ENCODE measurements around the gene ARHGDIG. TPM values are rescaled to one million over a fixed set of nuclear protein-coding genes. Genes with fewer than 3 reads are reported as not detected.

The ARHGDIG gene
- total RNA-seq: under 1 TPM in 1 of 2 donors, not detected in 1; 0.08 TPM
- polyA plus RNA-seq: not detected

- peaks cover 0 to 11% (median 0%) of the 10 kb centered on the region in 4 donors for H3K27me3 ChIP-seq (ENCODE audit: control insufficient read depth in 4 of 4, insufficient read depth in 4 of 4, low read length in 3 of 4)
- no peaks in the 10 kb centered on the region for H3K9me3 ChIP-seq (ENCODE audit: control insufficient read depth in 4 of 4, low read length in 3 of 4)
- TF ChIP-seq GABPA (IDR thresholded peaks at IDR 0.05 in 1 of 2, conservative IDR thresholded peaks at IDR 0.05 in 1 of 2) (no peak), EGR1 (IDR thresholded peaks at IDR 0.05; ENCODE audit: low read depth in 2 of 2) (no peak), ATF3 (IDR thresholded peaks at IDR 0.05) (no peak), REST (IDR thresholded peaks at IDR 0.05) (no peak), FOXA2 (IDR thresholded peaks at IDR 0.05) (no peak), YY1 (IDR thresholded peaks at IDR 0.05) (no peak), MAX (IDR thresholded peaks at IDR 0.05) (no peak), JUND (IDR thresholded peaks at IDR 0.05) (no peak), ZBTB33 (IDR thresholded peaks at IDR 0.05) (no peak), NR2F2 (IDR thresholded peaks at IDR 0.05) (no peak)
- peaks cover 0 to 9% (median 3%) of the 10 kb centered on the region in 4 donors for H3K4me1 ChIP-seq (ENCODE audit: control insufficient read depth in 4 of 4, insufficient read depth in 4 of 4, low read length in 3 of 4)
- WGBS: 2% methylated on average over 54 of the region's 54 CpGs
- no peak for DNase-seq (ENCODE audit: low spot score)
- no peaks in the 10 kb centered on the region for H3K36me3 ChIP-seq (ENCODE audit: control insufficient read depth in 4 of 4, insufficient read depth in 3 of 4, low read depth in 1 of 4, low read length in 3 of 4)
- peak within 1 kb of the TSS in 1 of 3 donors; percentile 42 for H3K4me3 ChIP-seq (ENCODE audit: low read depth in 1 of 3, low read length in 3 of 3)
- H3K27ac ChIP-seq (ENCODE audit: low read depth in 1 of 2, low read length in 2 of 2): no peak within 1 kb of the TSS
- H3K9ac ChIP-seq (ENCODE audit: low read depth in 1 of 2, low read length in 2 of 2): no peak within 1 kb of the TSS
These were observed at the start of gene ARHGDIG for GRCh38 chr16:280552-280951. Gene ARHGDIG (plus strand): TSS chr16:280591. CDS start chr16:280681, 90 bp downstream.

GRCh38 chr16:230949-231348 lies 49.4 kb upstream of the ARHGDIG start:
- Histone ChIP-seq H3K9me3 (ENCODE audit: control insufficient read depth in 4 of 4, low read length in 3 of 4) (no peaks in the 10 kb centered on the region), H3K36me3 (ENCODE audit: control insufficient read depth in 4 of 4, insufficient read depth in 3 of 4, low read depth in 1 of 4, low read length in 3 of 4) (peaks cover 0 to 13% (median 10%) of the 10 kb centered on the region in 4 donors), H3K27ac (ENCODE audit: low read depth in 1 of 2, low read length in 2 of 2) (no peak overlapping the region), H3K4me3 (ENCODE audit: low read depth in 1 of 3, low read length in 3 of 3) (no peak overlapping the region), H3K9ac (ENCODE audit: low read depth in 1 of 2, low read length in 2 of 2) (no peak overlapping the region), H3K27me3 (ENCODE audit: control insufficient read depth in 4 of 4, insufficient read depth in 4 of 4, low read length in 3 of 4) (no peaks in the 10 kb centered on the region), H3K4me1 (ENCODE audit: control insufficient read depth in 4 of 4, insufficient read depth in 4 of 4, low read length in 3 of 4) (peaks cover 1 to 29% (median 19%) of the 10 kb centered on the region in 4 donors)
- WGBS: 75% methylated on average over 22 of the region's 22 CpGs
- no peak for DNase-seq (ENCODE audit: low spot score)
- TF ChIP-seq NR2F2 (IDR thresholded peaks at IDR 0.05) (no peak), GABPA (IDR thresholded peaks at IDR 0.05 in 1 of 2, conservative IDR thresholded peaks at IDR 0.05 in 1 of 2) (no peak), SP1 (IDR thresholded peaks at IDR 0.05) (no peak), HNF4G (IDR thresholded peaks at IDR 0.05) (no peak), ATF3 (IDR thresholded peaks at IDR 0.05) (no peak), REST (IDR thresholded peaks at IDR 0.05) (no peak), FOXA1 (IDR thresholded peaks at IDR 0.05) (no peak), YY1 (IDR thresholded peaks at IDR 0.05) (no peak), TAF1 (conservative IDR thresholded peaks at IDR 0.05) (no peak), JUND (IDR thresholded peaks at IDR 0.05) (no peak), MAX (IDR thresholded peaks at IDR 0.05) (no peak), ZBTB33 (IDR thresholded peaks at IDR 0.05) (no peak), HNF4A (conservative IDR thresholded peaks at IDR 0.05) (no peak), RAD21 (IDR thresholded peaks at IDR 0.05) (no peak), RXRA (IDR thresholded peaks at IDR 0.05) (no peak), EGR1 (IDR thresholded peaks at IDR 0.05; ENCODE audit: low read depth in 2 of 2) (no peak)

All from liver (tissue), 9 donors.